Measurements from ENCODE around the gene CYS1.
"Not testable (repeated sequence)": the region's sequence is repeated elsewhere in the genome, so short reads cannot be mapped to it uniquely, and the experiment has no call there.

Gene CYS1

DNA sequence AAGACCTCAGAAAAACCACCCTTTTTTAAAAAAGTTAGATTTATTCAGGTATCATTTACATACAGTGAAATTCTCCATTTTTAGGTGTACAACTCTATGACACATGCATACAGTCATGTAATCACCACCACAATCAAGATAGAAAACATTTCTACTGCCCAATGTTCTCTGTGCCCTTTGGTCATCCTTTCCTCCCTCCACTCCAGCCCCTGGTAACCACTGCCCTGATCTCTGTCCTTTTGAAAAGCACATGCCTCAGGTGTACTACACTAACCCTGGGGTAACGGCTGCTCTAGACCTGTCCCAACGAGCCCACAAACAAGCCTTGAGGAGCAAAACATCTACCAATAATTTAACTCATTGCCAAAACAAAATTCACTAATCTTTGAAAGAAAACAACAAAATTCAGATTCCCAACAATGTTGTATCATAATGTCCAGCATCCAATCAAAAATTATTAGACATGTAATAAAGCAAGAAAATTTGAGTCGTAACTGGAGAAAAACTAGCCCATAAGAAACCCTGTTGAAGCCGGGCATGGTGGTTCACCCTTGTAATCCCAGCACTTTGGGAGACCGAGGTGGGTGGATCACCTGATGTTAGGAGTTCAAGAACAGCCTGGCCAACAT lies 62.8 kb downstream of the CYS1 start:
- Histone ChIP-seq H3K4me1 (ENCODE audit: control insufficient read depth, insufficient read depth, low read length) (no peaks in the 10 kb centered on the region), H3K4me3 (ENCODE audit: low read length in 2 of 2) (no peak overlapping the region), H3K27ac (ENCODE audit: low read length) (no peak overlapping the region), H3K9me3 (ENCODE audit: control insufficient read depth in 2 of 2, low read length in 2 of 2) (peaks cover 0 to 9% of the 10 kb centered on the region in 2 donors), H3K27me3 (ENCODE audit: control insufficient read depth in 1 of 2, insufficient read depth in 2 of 2, low read length in 2 of 2) (no peaks in the 10 kb centered on the region), H3K36me3 (ENCODE audit: control insufficient read depth in 2 of 2, insufficient read depth in 2 of 2, low read length in 2 of 2) (no peaks in the 10 kb centered on the region), H3K9ac (ENCODE audit: low read length in 2 of 2) (no peak overlapping the region)

DNA sequence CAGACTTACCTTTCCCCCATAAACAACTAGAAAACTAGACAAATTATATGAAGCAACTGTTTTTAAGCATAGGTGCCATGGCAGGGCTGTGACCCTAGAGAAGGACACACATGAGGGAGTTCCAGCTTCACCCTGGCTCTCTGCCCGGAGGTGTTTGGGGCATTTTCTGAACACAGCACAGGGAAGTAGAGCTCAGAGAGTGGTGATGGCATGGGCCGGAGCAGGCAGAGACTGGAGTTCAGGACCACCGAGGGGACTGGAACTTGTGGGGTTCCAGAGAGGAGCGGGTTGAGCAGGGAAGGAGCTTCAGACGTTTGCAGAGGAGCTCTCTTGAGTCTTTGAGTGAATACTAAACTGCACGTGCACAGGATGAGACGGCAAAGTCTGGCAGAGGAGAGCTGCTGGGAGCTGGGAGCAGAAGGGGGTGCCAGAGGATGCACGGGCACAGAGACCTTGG lies 63.4 kb downstream of the CYS1 start:
- no peaks in the 10 kb centered on the region for H3K27me3 ChIP-seq (ENCODE audit: control insufficient read depth in 1 of 2, insufficient read depth in 2 of 2, low read length in 2 of 2)
- H3K9me3 ChIP-seq (ENCODE audit: control insufficient read depth in 2 of 2, low read length in 2 of 2) = peaks cover 0 to 9% of the 10 kb centered on the region in 2 donors
- no peaks in the 10 kb centered on the region for H3K4me1 ChIP-seq (ENCODE audit: control insufficient read depth, insufficient read depth, low read length)
- H3K36me3 ChIP-seq (ENCODE audit: control insufficient read depth in 2 of 2, insufficient read depth in 2 of 2, low read length in 2 of 2) = no peaks in the 10 kb centered on the region
- no peak overlapping the region for H3K9ac ChIP-seq (ENCODE audit: low read length in 2 of 2)
- H3K27ac ChIP-seq (ENCODE audit: low read length) = no peak overlapping the region
- H3K4me3 ChIP-seq (ENCODE audit: low read length in 2 of 2) = no peak overlapping the region

DNA sequence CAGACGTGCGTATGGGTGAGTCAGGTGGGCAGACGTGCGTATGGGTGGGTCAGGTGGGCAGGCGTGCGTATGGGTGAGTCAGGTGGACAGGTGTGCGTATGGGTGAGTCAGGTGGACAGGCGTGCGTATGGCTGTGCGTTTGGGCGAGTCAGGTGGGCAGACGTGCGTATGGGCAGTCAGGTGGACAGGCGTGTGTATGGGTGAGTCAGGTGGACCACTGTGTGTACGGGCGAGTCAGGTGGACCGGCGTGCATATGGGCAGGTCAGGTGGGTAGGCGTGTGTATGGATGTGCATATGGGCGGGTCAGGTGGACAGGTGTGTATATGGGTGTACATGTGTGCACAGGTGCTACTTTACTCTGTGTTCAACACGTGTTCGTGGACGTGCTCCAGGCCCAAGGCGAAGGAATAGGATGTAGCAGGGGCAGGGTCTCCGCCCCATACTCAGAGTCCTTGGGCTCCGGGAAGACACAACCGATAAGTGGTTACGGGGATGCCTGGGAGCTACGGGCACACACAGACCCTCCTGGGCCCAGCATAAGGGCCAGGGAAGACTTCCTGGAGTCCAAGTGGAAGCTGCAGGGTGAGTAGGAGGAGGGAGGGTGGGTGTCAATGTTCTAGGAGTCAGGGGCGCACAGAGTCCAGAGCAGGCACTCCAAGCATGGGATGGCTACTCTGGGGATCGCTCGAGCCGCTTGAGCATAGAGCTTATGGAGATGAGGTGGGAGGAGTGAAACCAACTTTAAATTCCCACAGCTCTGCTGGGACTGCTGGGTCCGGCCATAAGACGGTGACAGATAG lies 64.0 kb downstream of the CYS1 start:
- H3K36me3 ChIP-seq (ENCODE audit: control insufficient read depth in 2 of 2, insufficient read depth in 2 of 2, low read length in 2 of 2) = no peaks in the 10 kb centered on the region

DNA sequence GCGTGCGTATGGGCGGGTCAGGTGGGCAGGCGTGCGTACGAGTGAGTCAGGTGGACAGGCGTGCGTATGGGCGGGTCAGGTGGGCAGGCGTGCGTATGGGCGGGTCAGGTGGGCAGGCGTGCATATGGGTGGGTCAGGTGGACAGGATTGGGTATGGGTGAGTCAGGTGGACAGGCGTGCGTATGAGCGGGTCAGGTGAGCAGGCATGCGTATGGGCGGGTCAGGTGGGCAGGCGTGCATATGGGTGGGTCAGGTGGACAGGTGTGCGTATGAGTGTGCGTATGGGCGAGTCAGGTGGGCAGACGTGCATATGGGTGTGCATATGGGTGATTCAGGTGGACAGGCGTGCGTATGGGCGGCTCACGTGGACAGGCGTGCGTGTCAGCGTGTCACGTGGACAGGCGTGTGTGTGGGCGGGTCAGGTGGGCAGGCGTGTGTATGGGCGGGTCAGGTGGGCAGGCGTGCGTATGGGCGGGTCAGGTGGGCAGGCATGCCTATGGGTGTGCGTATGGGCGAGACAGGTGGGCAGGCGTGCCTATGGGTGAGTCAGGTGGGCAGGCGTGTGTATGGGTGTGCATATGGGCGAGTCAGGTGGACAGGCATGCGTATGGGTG lies 64.7 kb downstream of the CYS1 start:
- H3K4me3 ChIP-seq (ENCODE audit: low read length in 2 of 2); H3K9ac ChIP-seq (ENCODE audit: low read length in 2 of 2); H3K27ac ChIP-seq (ENCODE audit: low read length); H3K36me3 ChIP-seq (ENCODE audit: control insufficient read depth in 2 of 2, insufficient read depth in 2 of 2, low read length in 2 of 2); H3K4me1 ChIP-seq (ENCODE audit: control insufficient read depth, insufficient read depth, low read length); H3K27me3 ChIP-seq (ENCODE audit: control insufficient read depth in 1 of 2, insufficient read depth in 2 of 2, low read length in 2 of 2); H3K9me3 ChIP-seq (ENCODE audit: control insufficient read depth in 2 of 2, low read length in 2 of 2): not testable (repeated sequence)

More for the DNA sequence above, 64.0 kb downstream of the CYS1 start:
- Histone ChIP-seq H3K9ac (ENCODE audit: low read length in 2 of 2) (no peak overlapping the region), H3K4me1 (ENCODE audit: control insufficient read depth, insufficient read depth, low read length) (no peaks in the 10 kb centered on the region), H3K27me3 (ENCODE audit: control insufficient read depth in 1 of 2, insufficient read depth in 2 of 2, low read length in 2 of 2) (no peaks in the 10 kb centered on the region), H3K27ac (ENCODE audit: low read length) (no peak overlapping the region), H3K4me3 (ENCODE audit: low read length in 2 of 2) (no peak overlapping the region), H3K9me3 (ENCODE audit: control insufficient read depth in 2 of 2, low read length in 2 of 2) (peaks cover 0 to 9% of the 10 kb centered on the region in 2 donors)

DNA sequence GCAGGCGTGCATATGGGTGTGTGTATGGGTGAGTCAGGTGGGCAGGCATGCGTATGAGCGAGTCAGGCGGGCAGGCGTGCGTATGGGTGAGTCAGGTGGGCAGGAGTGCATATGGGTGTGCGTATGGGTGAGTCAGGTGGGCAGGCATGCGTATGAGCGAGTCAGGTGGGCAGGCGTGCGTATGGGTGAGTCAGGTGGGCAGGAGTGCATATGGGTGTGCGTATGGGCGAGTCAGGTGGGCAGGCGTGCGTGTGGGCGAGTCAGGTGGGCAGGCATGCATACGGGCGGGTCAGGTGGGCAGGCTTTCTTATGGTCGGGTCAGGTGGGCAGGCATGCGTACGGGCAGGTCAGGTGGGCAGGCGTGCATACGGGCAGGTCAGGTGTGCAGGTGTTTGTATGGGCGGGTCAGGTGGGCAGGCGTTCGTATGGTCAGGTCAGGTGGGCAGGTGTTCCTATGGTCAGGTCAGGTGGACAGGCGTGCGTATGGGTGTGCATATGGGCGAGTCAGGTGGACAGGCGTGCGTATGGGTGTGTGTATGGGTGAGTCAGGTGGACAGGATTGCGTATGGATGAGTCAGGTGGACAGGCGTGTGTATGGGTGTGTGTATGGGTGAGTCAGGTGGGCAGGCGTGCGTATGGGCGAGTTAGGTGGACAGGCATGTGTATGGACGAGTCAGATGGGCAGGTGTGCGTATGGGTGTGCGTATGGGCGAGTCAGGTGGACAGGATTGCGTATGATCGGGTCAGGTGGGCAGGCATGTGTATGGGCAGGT lies 65.6 kb downstream of the CYS1 start:
- H3K36me3 ChIP-seq (ENCODE audit: control insufficient read depth in 2 of 2, insufficient read depth in 2 of 2, low read length in 2 of 2) = no peaks in the 10 kb centered on the region
- H3K9me3 ChIP-seq (ENCODE audit: control insufficient read depth in 2 of 2, low read length in 2 of 2) = peaks cover 0 to 9% of the 10 kb centered on the region in 2 donors
- no peak overlapping the region for H3K4me3 ChIP-seq (ENCODE audit: low read length in 2 of 2)
- H3K27ac ChIP-seq (ENCODE audit: low read length) = no peak overlapping the region
- no peaks in the 10 kb centered on the region for H3K27me3 ChIP-seq (ENCODE audit: control insufficient read depth in 1 of 2, insufficient read depth in 2 of 2, low read length in 2 of 2)
- H3K9ac ChIP-seq (ENCODE audit: low read length in 2 of 2) = no peak overlapping the region
- H3K4me1 ChIP-seq (ENCODE audit: control insufficient read depth, insufficient read depth, low read length) = peaks cover 12% of the 10 kb centered on the region

DNA sequence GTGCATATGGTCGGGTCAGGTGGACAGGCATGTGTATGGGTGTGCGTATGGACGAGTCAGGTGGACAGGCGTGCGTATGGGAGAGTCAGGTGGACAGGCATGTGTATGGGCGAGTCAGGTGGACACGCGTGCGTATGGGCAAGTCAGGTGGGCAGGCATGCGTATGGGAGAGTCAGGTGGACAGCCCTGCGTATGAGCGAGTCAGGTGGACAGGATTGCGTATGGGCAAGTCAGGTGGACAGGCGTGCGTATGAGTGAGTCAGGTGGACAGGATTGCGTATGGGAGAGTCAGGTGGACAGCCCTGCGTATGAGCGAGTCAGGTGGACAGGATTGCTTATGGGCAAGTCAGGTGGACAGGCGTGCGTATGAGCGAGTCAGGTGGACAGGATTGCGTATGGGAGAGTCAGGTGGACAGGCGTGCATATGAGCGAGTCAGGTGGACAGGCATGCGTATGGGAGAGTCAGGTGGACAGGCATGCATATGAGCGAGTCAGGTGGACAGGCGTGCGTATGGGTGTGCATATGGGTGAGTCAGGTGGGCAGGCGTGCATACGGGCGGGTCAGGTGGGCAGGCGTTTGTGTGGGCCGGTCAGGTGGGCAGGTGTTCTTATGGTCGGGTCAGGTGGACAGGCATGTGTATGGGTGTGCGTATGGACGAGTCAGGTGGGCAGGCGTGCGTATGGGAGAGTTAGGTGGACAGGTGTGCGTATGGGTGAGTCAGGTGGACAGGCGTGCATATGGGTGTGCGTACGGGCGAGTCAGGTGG lies 66.4 kb downstream of the CYS1 start:
- H3K27ac ChIP-seq (ENCODE audit: low read length) = not testable (repeated sequence)

DNA sequence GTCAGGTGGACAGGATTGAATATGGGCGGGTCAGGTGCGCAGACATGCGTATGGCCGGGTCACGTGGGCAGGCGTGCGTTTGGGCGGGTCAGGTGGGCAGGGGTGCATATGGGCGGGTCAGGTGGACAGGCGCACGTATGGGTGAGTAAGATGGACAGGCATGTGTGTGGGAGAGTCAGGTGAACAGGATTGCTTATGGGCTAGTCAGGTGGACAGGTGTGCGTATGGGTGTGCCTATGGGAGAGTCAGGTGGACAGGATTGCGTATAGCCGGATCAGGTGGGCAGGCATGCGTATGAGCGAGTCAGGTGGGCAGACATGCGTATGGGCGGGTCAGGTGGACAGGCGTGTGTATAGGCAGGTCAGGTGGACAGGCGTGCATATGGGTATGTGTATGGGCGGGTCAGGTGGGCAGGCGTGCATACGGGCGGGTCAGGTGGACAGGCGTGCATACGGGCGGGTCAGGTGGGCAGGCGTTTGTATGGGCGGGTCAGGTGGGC lies 67.2 kb downstream of the CYS1 start:
- Histone ChIP-seq H3K36me3 (ENCODE audit: control insufficient read depth in 2 of 2, insufficient read depth in 2 of 2, low read length in 2 of 2) (no peaks in the 10 kb centered on the region), H3K4me3 (ENCODE audit: low read length in 2 of 2) (no peak overlapping the region), H3K4me1 (ENCODE audit: control insufficient read depth, insufficient read depth, low read length) (peaks cover 23% of the 10 kb centered on the region), H3K9ac (ENCODE audit: low read length in 2 of 2) (no peak overlapping the region), H3K9me3 (ENCODE audit: control insufficient read depth in 2 of 2, low read length in 2 of 2) (peaks cover 0 to 9% of the 10 kb centered on the region in 2 donors), H3K27me3 (ENCODE audit: control insufficient read depth in 1 of 2, insufficient read depth in 2 of 2, low read length in 2 of 2) (no peaks in the 10 kb centered on the region), H3K27ac (ENCODE audit: low read length) (no peak overlapping the region)

More for the DNA sequence above, 66.4 kb downstream of the CYS1 start:
- H3K4me3 ChIP-seq (ENCODE audit: low read length in 2 of 2); H3K27me3 ChIP-seq (ENCODE audit: control insufficient read depth in 1 of 2, insufficient read depth in 2 of 2, low read length in 2 of 2); H3K9ac ChIP-seq (ENCODE audit: low read length in 2 of 2); H3K36me3 ChIP-seq (ENCODE audit: control insufficient read depth in 2 of 2, insufficient read depth in 2 of 2, low read length in 2 of 2); H3K9me3 ChIP-seq (ENCODE audit: control insufficient read depth in 2 of 2, low read length in 2 of 2): not testable (repeated sequence)
- peaks cover 18% of the 10 kb centered on the region for H3K4me1 ChIP-seq (ENCODE audit: control insufficient read depth, insufficient read depth, low read length)

DNA sequence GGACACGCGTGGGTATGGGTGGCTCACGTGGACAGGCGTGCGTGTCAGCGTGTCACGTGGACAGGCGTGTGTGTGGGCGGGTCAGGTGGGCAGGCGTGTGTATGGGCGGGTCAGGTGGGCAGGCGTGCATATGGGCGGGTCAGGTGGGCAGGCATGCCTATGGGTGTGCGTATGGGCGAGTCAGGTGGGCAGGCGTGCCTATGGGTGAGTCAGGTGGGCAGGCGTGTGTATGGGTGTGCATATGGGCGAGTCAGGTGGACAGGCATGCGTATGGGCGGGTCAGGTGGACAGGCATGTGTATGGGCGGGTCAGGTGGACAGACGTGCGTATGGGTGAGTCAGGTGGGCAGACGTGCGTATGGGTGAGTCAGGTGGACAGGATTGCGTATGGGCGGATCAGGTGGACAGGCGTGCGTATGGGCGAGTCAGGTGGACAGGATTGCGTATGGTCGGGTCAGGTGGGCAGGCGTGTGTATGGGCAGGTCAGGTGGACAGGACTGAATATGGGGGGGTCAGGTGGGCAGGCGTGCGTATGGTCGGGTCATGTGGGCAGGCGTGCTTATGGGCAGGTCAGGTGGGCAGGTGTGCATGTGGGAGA lies 67.7 kb downstream of the CYS1 start:
- H3K27me3 ChIP-seq (ENCODE audit: control insufficient read depth in 1 of 2, insufficient read depth in 2 of 2, low read length in 2 of 2); H3K36me3 ChIP-seq (ENCODE audit: control insufficient read depth in 2 of 2, insufficient read depth in 2 of 2, low read length in 2 of 2); H3K27ac ChIP-seq (ENCODE audit: low read length); H3K4me3 ChIP-seq (ENCODE audit: low read length in 2 of 2); H3K9me3 ChIP-seq (ENCODE audit: control insufficient read depth in 2 of 2, low read length in 2 of 2); H3K9ac ChIP-seq (ENCODE audit: low read length in 2 of 2): not testable (repeated sequence)
- H3K4me1 ChIP-seq (ENCODE audit: control insufficient read depth, insufficient read depth, low read length) = peaks cover 28% of the 10 kb centered on the region

DNA sequence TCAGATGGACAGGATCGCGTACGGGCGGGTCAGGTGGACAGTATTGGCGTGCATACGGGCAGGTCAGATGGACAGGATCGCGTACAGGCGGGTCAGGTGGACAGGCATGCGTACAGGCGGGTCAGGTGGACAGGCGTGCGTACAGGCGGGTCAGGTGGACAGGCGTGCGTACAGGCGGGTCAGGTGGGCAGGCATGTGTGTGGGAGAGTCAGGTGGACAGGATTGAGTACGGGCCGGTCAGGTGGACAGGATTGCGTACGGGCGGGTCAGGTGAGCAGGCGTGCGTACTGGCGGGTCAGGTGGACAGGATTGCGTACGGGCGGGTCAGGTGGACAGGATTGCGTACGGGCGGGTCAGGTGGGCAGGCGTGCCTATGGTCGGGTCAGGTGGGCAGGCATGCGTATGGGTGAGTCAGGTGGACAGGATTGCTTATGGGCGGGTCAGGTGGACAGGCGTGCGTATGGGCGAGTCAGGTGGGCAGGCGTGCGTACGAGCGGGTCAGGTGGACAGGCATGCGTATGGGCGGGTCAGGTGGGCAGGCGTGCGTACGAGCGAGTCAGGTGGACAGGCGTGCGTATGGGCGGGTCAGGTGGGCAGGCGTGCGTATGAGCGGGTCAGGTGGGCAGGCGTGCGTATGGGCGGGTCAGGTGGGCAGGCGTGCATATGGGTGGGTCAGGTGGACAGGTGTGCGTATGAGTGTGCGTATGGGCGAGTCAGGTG lies 68.4 kb downstream of the CYS1 start:
- peaks cover 33% of the 10 kb centered on the region for H3K4me1 ChIP-seq (ENCODE audit: control insufficient read depth, insufficient read depth, low read length)
- H3K4me3 ChIP-seq (ENCODE audit: low read length in 2 of 2); H3K27ac ChIP-seq (ENCODE audit: low read length); H3K36me3 ChIP-seq (ENCODE audit: control insufficient read depth in 2 of 2, insufficient read depth in 2 of 2, low read length in 2 of 2); H3K27me3 ChIP-seq (ENCODE audit: control insufficient read depth in 1 of 2, insufficient read depth in 2 of 2, low read length in 2 of 2); H3K9me3 ChIP-seq (ENCODE audit: control insufficient read depth in 2 of 2, low read length in 2 of 2); H3K9ac ChIP-seq (ENCODE audit: low read length in 2 of 2): not testable (repeated sequence)
